ENCODE measurements around the gene NETO2.

- TF ChIP-seq CTCF (IDR thresholded peaks at IDR 0.05 in 8 of 11, conservative IDR thresholded peaks at IDR 0.05 in 3 of 11) (no peak), POLR2AphosphoS5 (IDR thresholded peaks at IDR 0.05) (no peak)
Observed at GRCh38 chr16:47142486-47142820, 1.3 kb downstream of the NETO2 start.
